Measurements from ENCODE around the gene UACA.
"Not testable (repeated sequence)": the region's sequence is repeated elsewhere in the genome, so short reads cannot be mapped to it uniquely, and the experiment has no call there.

Gene UACA, protein sequence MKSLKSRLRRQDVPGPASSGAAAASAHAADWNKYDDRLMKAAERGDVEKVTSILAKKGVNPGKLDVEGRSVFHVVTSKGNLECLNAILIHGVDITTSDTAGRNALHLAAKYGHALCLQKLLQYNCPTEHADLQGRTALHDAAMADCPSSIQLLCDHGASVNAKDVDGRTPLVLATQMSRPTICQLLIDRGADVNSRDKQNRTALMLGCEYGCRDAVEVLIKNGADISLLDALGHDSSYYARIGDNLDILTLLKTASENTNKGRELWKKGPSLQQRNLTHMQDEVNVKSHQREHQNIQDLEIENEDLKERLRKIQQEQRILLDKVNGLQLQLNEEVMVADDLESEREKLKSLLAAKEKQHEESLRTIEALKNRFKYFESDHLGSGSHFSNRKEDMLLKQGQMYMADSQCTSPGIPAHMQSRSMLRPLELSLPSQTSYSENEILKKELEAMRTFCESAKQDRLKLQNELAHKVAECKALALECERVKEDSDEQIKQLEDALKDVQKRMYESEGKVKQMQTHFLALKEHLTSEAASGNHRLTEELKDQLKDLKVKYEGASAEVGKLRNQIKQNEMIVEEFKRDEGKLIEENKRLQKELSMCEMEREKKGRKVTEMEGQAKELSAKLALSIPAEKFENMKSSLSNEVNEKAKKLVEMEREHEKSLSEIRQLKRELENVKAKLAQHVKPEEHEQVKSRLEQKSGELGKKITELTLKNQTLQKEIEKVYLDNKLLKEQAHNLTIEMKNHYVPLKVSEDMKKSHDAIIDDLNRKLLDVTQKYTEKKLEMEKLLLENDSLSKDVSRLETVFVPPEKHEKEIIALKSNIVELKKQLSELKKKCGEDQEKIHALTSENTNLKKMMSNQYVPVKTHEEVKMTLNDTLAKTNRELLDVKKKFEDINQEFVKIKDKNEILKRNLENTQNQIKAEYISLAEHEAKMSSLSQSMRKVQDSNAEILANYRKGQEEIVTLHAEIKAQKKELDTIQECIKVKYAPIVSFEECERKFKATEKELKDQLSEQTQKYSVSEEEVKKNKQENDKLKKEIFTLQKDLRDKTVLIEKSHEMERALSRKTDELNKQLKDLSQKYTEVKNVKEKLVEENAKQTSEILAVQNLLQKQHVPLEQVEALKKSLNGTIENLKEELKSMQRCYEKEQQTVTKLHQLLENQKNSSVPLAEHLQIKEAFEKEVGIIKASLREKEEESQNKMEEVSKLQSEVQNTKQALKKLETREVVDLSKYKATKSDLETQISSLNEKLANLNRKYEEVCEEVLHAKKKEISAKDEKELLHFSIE (N-terminal part only)

GRCh38 chr15:70763120-70763949, at the start of gene UACA:
TSS of gene UACA (minus strand) at chr15:70763558. CDS start at chr15:70763407, 151 bp downstream.
- H3K36me3 ChIP-seq (ENCODE audit: control insufficient read depth, insufficient read depth, low read length), result no peaks in the 10 kb centered on the region
- peaks cover 2% of the 10 kb centered on the region; the same call in 1 of the 2 replicates for H3K4me1 ChIP-seq (ENCODE audit: control insufficient read depth, insufficient read depth, low read length)
- no peaks in the 10 kb centered on the region for H3K27me3 ChIP-seq (ENCODE audit: control insufficient read depth, insufficient read depth, low read length)
- H3K27ac ChIP-seq (ENCODE audit: low read length), result no peak within 1 kb of the TSS
- peak; percentile 95 for DNase-seq (ENCODE audit: low read depth, low spot score)
- no peaks in the 10 kb centered on the region for H3K9me3 ChIP-seq (ENCODE audit: control insufficient read depth, insufficient read depth, low read length)
- WGBS (ENCODE audit: insufficient coverage, insufficient read length), result no CpG with 5 or more reads among the region's 79 CpGs
- peak within 1 kb of the TSS; percentile 96 for H3K4me3 ChIP-seq (ENCODE audit: low read length)

DNA sequence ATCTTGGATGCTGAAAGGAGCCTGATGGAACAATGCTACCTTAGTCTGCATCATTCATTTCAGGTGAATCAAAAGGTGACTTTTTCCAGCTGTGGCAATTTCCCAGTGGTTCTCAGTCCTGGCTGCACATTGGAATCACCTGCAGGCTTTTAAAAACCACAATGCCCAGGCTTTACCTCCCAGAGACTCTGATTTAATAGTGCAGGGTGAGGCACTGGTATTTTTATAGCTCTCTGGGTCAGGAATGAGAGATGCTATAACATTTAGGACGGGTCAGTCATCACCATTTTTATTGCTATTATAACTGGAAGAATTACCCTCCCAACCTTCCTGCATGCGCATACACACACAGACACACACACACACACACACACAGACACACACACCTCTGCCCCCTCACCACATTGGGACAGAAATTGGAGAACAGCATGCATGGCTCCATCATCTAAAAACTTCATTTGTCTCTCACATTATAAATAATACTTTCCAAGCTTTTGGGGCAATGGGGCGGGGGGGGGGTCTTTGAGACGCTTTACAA, 49.5 kb upstream of the UACA start:
- Histone ChIP-seq H3K27me3 (ENCODE audit: control insufficient read depth, insufficient read depth, low read length) (no peaks in the 10 kb centered on the region), H3K9me3 (ENCODE audit: control insufficient read depth, insufficient read depth, low read length) (no peaks in the 10 kb centered on the region), H3K4me1 (ENCODE audit: control insufficient read depth, insufficient read depth, low read length) (no peaks in the 10 kb centered on the region), H3K36me3 (ENCODE audit: control insufficient read depth, insufficient read depth, low read length) (no peaks in the 10 kb centered on the region), H3K27ac (ENCODE audit: low read length) (no peak overlapping the region), H3K4me3 (ENCODE audit: low read length) (no peak overlapping the region)
- no peak for DNase-seq (ENCODE audit: low read depth, low spot score)
- no CpG with 5 or more reads among the region's 4 CpGs for WGBS (ENCODE audit: insufficient coverage, insufficient read length)

- H3K4me3 ChIP-seq (ENCODE audit: low read length), result no peak overlapping the region
- no peaks in the 10 kb centered on the region for H3K36me3 ChIP-seq (ENCODE audit: control insufficient read depth, insufficient read depth, low read length)
- DNase-seq (ENCODE audit: low read depth, low spot score), result no peak
- H3K9me3 ChIP-seq (ENCODE audit: control insufficient read depth, insufficient read depth, low read length), result no peaks in the 10 kb centered on the region
- no peaks in the 10 kb centered on the region for H3K27me3 ChIP-seq (ENCODE audit: control insufficient read depth, insufficient read depth, low read length)
- no peak overlapping the region for H3K27ac ChIP-seq (ENCODE audit: low read length)
- no CpG with 5 or more reads among the region's 9 CpGs for WGBS (ENCODE audit: insufficient coverage, insufficient read length)
- H3K4me1 ChIP-seq (ENCODE audit: control insufficient read depth, insufficient read depth, low read length), result no peaks in the 10 kb centered on the region
Observed at GRCh38 chr15:70810916-70811578, 47.7 kb upstream of the UACA start.

GRCh38 chr15:70806992-70807712, 43.8 kb upstream of the UACA start:
- DNase-seq (ENCODE audit: low read depth, low spot score), result no peak
- no CpG with 5 or more reads among the region's 9 CpGs for WGBS (ENCODE audit: insufficient coverage, insufficient read length)

DNA sequence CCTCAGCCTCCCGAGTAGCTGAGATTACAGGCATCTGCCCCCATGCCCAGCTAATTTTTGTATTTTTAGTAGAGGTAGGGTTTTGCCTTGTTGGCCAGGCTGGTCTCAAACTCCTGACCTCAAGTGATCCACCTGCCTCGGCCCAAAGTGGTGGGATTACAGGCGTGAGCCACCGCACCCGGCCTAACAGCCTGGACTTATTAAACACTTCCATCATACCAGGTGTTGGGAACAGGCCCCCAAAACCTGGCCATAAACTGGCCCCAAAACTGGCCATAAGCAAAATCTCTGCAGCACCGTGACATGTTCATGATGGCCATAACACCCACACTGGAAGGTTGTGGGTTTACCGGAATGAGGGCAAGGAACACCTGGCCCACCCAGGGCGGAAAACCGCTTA, 41.0 kb upstream of the UACA start:
- no CpG with 5 or more reads among the region's 9 CpGs for WGBS (ENCODE audit: insufficient coverage, insufficient read length)
- not testable (repeated sequence) for H3K4me3 ChIP-seq (ENCODE audit: low read length); H3K4me1 ChIP-seq (ENCODE audit: control insufficient read depth, insufficient read depth, low read length); H3K27ac ChIP-seq (ENCODE audit: low read length); H3K9me3 ChIP-seq (ENCODE audit: control insufficient read depth, insufficient read depth, low read length); DNase-seq (ENCODE audit: low read depth, low spot score); H3K36me3 ChIP-seq (ENCODE audit: control insufficient read depth, insufficient read depth, low read length); H3K27me3 ChIP-seq (ENCODE audit: control insufficient read depth, insufficient read depth, low read length)

More at GRCh38 chr15:70806992-70807712, 43.8 kb upstream of the UACA start:
- no peaks in the 10 kb centered on the region for H3K36me3 ChIP-seq (ENCODE audit: control insufficient read depth, insufficient read depth, low read length)
- no peaks in the 10 kb centered on the region for H3K9me3 ChIP-seq (ENCODE audit: control insufficient read depth, insufficient read depth, low read length)
- no peaks in the 10 kb centered on the region for H3K4me1 ChIP-seq (ENCODE audit: control insufficient read depth, insufficient read depth, low read length)
- H3K4me3 ChIP-seq (ENCODE audit: low read length), result no peak overlapping the region
- no peak overlapping the region for H3K27ac ChIP-seq (ENCODE audit: low read length)
- no peaks in the 10 kb centered on the region for H3K27me3 ChIP-seq (ENCODE audit: control insufficient read depth, insufficient read depth, low read length)

- no peaks in the 10 kb centered on the region for H3K36me3 ChIP-seq (ENCODE audit: control insufficient read depth, insufficient read depth, low read length)
- WGBS (ENCODE audit: insufficient coverage, insufficient read length), result no CpG with 5 or more reads among the region's 4 CpGs
- no peak overlapping the region for H3K27ac ChIP-seq (ENCODE audit: low read length)
- no peak for DNase-seq (ENCODE audit: low read depth, low spot score)
- H3K4me1 ChIP-seq (ENCODE audit: control insufficient read depth, insufficient read depth, low read length), result no peaks in the 10 kb centered on the region
- no peaks in the 10 kb centered on the region for H3K27me3 ChIP-seq (ENCODE audit: control insufficient read depth, insufficient read depth, low read length)
- H3K4me3 ChIP-seq (ENCODE audit: low read length), result no peak overlapping the region
- H3K9me3 ChIP-seq (ENCODE audit: control insufficient read depth, insufficient read depth, low read length), result no peaks in the 10 kb centered on the region
Observed at GRCh38 chr15:70802629-70803028, 39.3 kb upstream of the UACA start.

DNA sequence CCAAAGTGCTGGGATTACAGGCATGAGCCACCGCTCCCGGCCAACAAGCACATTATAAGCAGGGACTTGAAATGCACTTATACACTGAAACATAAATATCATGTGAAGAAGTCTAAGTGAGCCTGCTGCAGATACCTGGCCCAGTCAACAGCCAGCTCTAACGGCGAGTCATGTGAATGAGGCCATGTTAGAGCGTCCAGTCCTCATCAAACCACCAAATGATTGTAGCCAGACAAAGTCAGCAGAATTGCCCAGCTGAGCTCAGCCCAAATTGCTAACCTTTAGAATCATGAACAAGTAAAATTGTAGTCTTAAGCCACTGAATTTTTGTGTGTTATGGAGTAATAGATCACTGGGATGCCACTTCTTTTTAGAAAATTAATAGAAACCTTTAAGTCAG, 37.8 kb upstream of the UACA start:
- no peak overlapping the region for H3K27ac ChIP-seq (ENCODE audit: low read length)
- no peaks in the 10 kb centered on the region for H3K4me1 ChIP-seq (ENCODE audit: control insufficient read depth, insufficient read depth, low read length)

GRCh38 chr15:70799667-70800450, 36.5 kb upstream of the UACA start:
- Histone ChIP-seq H3K27ac (ENCODE audit: low read length) (no peak overlapping the region), H3K4me1 (ENCODE audit: control insufficient read depth, insufficient read depth, low read length) (no peaks in the 10 kb centered on the region), H3K9me3 (ENCODE audit: control insufficient read depth, insufficient read depth, low read length) (no peaks in the 10 kb centered on the region), H3K27me3 (ENCODE audit: control insufficient read depth, insufficient read depth, low read length) (no peaks in the 10 kb centered on the region), H3K4me3 (ENCODE audit: low read length) (no peak overlapping the region), H3K36me3 (ENCODE audit: control insufficient read depth, insufficient read depth, low read length) (no peaks in the 10 kb centered on the region)
- WGBS (ENCODE audit: insufficient coverage, insufficient read length), result no CpG with 5 or more reads among the region's 9 CpGs
- DNase-seq (ENCODE audit: low read depth, low spot score), result no peak

More for the DNA sequence above, 37.8 kb upstream of the UACA start:
- Histone ChIP-seq H3K27me3 (ENCODE audit: control insufficient read depth, insufficient read depth, low read length) (no peaks in the 10 kb centered on the region), H3K36me3 (ENCODE audit: control insufficient read depth, insufficient read depth, low read length) (no peaks in the 10 kb centered on the region), H3K4me3 (ENCODE audit: low read length) (no peak overlapping the region), H3K9me3 (ENCODE audit: control insufficient read depth, insufficient read depth, low read length) (no peaks in the 10 kb centered on the region)
- DNase-seq (ENCODE audit: low read depth, low spot score), result no peak
- WGBS (ENCODE audit: insufficient coverage, insufficient read length), result no CpG with 5 or more reads among the region's 5 CpGs
